Right lung (tissue), 5 donors: ENCODE results near the gene TMEM129. TPM values are rescaled to one million over a fixed set of nuclear protein-coding genes. Genes with fewer than 3 reads are reported as not detected.

Experiments used
- DNase-seq, 2 donors: peaks; one replicate each; pipeline ENCODE4 v3.0.0-alpha.2; 2013
- polyA plus RNA-seq, 5 donors: library from polyadenylated mRNA; unstranded; fragments of 120-200 nt; gene quantifications; one replicate each; pipeline versions ENCODE4 v1.2.1 to v1.2.3, GENCODE V29; 2013; ENCODE audit warnings: inconsistent platforms in 1 of 5, low replicate concordance in 1 of 5; ENCODE audit not compliant: insufficient read length in 5 of 5, insufficient read depth in 1 of 5

The TMEM129 gene
- polyA plus RNA-seq, 5 donors, result 21.2 to 29.6 (median 26.8) TPM

DNA sequence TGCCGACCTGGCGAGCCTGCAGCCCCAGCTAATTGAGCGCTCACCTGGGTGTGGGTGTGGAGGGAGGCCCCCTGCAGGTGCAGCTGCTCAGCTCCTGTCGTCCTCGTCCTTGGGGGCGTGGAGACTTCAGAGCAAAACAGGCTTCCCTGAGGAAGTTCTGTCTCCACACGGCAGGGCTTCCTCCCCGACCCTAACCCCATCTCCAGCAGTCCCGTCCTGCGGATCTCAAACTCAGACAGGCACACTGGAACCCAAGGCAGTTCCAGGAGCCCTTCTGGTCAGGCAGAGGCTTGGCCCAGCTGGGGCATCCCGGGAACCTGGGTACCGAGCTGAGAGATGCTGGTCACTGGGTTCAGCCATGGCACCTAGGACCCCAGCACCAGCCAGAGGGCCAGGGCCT lies 24.6 kb upstream of the TMEM129 start:
- DNase-seq, result no peak

DNA sequence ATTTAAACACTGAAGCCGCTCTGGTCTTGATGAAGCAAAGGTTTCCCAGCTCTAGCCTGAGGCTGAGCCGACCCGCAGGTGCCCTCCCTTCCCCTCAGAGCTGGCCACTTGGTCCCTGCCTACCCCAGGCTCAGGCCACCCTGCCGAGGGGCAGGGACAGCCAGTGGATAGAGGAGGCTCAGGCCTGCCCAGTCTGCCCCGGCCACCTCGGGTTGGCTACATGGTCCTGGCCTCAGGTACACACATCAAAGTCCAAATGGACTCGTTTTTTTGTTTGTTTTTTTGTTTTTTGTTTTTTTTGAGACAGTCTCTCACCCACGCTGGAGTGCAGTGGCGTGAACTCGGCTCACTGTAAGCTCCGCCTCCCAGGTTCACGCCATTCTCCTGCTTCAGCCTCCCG lies 24.0 kb upstream of the TMEM129 start:
- DNase-seq, result no peak

- DNase-seq, result no peak
These were observed 23.4 kb upstream of the TMEM129 start for GRCh38 chr4:1744552-1744951.

DNA sequence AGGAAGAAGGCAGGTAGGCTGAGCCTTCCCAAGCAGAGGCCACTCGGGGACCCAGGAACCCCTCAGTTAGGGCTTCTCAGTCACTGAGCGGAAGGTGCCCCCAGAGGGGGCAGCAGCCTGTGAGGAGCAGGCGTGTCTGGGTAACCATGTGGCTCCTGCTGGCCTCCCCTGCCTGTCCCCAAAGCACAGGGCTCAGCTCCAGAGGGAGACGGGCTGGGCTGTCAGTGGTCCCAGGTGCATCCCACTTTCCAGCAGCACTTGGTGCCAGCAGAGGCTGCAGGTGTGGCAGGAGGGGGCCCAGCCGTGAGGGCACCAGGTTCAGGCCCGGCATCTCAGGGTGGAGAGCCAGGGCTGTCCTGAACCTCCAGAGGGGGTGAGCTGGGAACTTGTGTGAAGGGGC lies 22.9 kb upstream of the TMEM129 start:
- no peak for DNase-seq

- no peak for DNase-seq
These were observed 22.4 kb upstream of the TMEM129 start for GRCh38 chr4:1743551-1743950.

DNA sequence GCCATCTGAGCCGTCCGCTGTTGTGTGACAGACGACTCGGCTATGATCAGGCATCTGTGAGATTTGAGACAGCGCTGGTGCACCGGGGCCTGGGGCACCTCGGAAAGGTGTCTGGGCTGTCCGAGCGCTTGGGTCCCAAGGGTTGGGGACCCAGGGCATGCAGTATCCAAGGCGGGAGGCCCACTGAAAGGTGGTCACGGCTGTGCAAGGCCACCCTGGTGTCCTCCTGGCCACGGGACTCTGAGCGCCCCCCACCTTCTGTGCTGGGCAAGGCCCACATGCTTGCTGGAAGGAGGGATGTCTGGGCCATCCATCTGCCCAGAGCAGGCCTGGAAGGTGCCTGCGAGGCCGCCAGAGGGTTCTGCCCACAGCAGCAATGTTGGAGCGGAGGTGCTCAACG lies 20.1 kb upstream of the TMEM129 start:
- DNase-seq, result no peak

GRCh38 chr4:1740021-1740545 lies 19.0 kb upstream of the TMEM129 start:
- DNase-seq, result no peak

DNA sequence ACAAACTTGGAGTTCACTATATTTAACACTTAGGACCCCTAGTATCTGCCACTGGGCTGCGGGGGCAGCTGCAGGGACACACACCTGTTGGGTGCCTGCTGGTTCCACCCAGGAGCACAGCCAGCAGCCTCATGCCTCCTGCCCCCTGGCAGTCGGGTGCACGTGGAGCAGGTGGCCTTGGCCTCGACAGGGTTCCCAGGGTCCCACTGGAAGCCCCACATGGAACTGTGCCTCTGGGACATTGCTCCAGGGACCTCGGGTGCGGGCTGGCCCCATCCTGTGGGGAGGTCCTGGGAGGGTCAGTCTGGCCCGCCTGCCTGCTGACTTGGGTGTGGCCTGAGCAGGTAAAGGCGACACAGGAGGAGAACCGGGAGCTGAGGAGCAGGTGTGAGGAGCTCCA lies 18.2 kb upstream of the TMEM129 start:
- DNase-seq, result no peak

DNA sequence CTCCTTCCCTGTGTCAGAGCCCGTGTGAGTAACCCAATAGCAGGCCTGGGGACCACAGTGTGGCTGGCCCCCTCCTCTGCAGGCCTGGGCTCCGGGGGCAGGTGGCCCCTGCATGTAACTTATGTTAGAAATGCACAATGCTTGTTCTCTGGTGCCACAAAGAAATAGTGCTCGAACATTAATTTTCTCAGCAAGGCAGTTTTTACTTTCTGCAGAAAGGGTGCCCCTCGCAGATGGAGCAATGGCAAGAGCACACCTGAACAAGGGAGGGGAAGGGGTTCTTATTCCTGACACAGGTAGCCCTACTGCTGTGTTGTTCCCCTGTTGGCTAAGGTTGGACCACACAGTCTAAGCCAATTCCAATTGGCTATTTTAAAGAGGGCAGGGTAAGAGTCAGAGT lies 17.3 kb upstream of the TMEM129 start:
- DNase-seq, result no peak

GRCh38 chr4:1737666-1738065 lies 16.5 kb upstream of the TMEM129 start:
- no peak for DNase-seq

- no peak for DNase-seq
These were observed 15.7 kb upstream of the TMEM129 start for GRCh38 chr4:1736812-1737211.

DNA sequence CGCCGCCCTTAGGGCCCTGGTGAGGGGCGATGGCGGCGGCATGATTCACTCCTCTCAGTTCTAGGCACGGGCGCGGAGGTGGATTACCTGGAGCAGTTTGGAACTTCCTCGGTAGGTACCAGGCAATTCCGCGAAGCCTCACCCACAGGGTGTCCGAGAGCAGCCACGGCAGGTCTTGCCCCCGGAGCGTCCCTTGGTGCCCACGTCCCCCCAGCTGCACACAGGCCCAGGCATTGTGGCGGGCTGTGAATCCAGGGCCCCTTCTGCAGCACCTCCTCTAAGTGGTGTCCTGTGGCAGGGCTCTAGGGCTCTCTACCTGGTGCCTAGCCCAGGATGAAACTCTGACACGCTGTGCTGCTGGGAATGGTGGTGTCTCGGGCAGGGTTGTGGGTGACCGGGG lies 14.1 kb upstream of the TMEM129 start:
- no peak for DNase-seq

GRCh38 chr4:1732911-1733310 lies 11.8 kb upstream of the TMEM129 start:
- no peak for DNase-seq

GRCh38 chr4:1731180-1731579 lies 10.1 kb upstream of the TMEM129 start:
- DNase-seq, result no peak

DNA sequence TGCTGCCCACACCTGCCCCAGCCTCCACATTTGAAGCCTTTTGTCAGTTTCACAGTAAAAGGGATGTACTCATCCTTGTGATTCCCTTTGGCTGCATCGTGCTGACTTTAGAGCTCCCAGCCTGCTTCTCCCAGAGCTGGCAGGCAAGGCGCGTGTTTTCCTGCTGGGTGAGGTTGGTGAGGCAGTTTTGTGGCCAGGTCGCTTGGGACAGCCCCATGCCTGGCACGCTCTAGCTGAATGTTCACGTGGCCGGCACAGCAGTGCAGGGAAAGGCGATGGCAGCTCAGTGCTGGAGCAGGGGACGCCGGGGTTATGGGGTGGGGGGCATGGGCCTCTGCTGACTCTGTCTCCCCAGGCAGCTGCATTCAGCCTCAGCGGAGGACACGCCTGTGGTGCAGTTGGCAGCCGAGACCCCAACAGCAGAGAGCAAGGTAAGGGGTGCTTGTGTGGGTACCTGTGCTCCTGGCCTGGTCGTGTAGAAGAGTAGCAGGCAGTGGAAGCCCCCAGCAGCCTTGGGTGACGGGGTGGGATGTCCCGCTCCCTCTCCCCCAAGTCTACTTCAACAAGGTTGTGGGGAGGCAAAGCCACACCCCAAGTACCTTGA lies 9.5 kb upstream of the TMEM129 start:
- DNase-seq, result no peak

GRCh38 chr4:1728061-1728980 lies 7.2 kb upstream of the TMEM129 start:
- DNase-seq, result no peak

- no peak for DNase-seq
These were observed 6.3 kb upstream of the TMEM129 start for GRCh38 chr4:1727117-1728031.

DNA sequence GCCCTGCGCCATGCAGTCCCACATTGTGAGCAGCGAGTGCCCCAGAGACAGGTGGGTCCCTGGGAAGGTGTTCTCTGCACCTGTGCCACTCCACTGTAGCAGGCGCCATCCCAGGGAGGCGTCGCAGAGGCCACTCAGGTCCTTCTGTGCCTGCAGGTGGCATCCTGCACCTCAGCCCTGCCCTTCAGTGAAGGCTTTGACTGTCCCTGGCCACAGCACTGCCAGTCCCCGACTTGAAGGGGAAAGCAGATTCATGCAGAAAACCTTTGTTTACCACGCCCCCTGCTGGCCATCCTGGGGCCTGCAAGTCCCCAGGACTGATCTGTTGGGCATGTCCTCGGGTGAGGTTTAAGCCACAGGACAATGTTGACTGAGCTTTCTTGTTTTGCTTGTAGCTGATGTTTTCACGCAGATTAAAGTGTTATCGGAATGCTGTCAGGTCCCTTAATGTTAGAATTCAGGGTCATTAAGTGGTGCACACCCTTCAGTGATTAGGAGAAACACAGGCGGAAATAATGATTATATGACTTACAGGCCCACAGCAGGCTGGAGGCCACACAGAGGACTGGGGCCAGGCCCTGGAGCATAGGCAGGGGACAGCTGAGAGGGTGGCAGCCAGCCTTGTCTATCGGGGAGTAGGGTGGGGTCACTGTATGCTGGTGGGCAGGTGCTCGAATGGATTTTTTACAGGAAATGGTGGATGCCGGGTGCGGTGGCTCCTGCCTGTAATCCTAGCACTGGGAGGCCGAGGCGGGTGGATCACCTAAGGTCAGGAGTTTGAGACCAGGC lies 5.2 kb upstream of the TMEM129 start:
- peak; percentile 61 to 80 for DNase-seq

DNA sequence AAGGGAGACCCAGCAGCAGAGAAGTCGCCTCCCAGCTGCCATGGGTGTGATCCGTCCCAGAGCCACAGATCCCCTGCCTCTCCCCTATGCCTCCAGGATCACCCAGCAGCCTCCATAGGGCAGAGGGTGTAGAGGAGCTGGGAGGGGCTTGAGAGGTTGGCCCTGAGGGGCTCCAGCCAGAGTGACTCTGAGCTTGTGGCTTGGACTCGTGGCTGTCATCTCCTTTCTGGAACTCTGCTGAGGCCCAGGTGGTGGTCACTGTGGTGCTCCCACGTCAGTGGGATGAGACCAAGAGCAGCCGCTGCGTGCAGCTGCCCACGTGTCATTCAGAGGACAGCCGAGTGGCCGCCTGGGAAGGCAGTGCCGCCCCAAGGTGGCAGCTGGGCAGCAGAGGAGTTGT lies 4.4 kb upstream of the TMEM129 start:
- DNase-seq, result no peak

GRCh38 chr4:1723131-1723801 lies 2.1 kb upstream of the TMEM129 start:
- no peak for DNase-seq
